ENCODE measurements around the gene PDE10A. TPM values are rescaled to one million over a fixed set of nuclear protein-coding genes. Genes with fewer than 3 reads are reported as not detected.

PDE10A gene
- total and polyA plus RNA-seq, 2 of the 4 experiments (the other 2 are of a cell fraction) = 3.4 to 12.4 TPM

DNA sequence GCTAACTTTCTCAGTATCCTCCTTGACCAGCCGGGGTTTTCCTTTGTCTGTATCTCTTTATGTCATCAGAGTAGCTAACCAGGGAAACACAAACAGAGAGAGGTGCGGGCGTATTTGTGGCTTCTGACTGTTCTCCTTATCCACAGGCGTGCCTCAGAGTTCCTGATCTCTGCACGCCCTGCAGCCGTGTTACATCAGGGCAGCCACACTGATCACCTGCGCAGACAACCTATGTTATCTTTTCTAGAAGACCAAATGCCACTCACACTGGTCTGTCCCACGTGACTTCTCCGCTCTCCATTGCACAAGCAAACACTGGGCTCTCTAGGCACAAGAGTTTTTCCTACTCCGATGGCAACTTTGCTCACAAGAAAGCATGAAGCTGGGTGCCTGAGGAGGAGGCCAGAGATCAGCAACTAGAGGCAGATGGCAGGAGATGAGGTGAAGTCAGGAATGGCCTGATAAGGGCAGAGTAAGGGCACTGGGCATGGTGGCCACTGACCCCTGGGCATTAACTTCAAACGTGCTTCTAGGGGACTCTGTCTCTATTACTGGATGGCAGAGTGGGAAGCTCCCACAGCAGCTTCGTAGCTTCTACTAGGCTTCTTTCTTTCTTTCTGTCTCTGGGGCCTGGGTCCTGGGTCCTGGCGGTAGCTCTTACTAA lies 4.5 kb downstream of the PDE10A start:
- no peak overlapping the region for H4K91ac ChIP-seq (ENCODE audit: insufficient read depth, low read depth, low read length)
- no peak overlapping the region for H2BK20ac ChIP-seq (ENCODE audit: low read depth, low read length)
- no peak for ATAC-seq (ENCODE audit: low read depth)
- 0 out of 2 replicates have a peak overlapping the region, but pooled peaks have one; percentile 43 for H2AK5ac ChIP-seq (ENCODE audit: low read depth, low read length)
- H3K9me3 ChIP-seq (ENCODE audit: control insufficient read depth, insufficient read depth, low read length) = no peaks in the 10 kb centered on the region
- dilution Hi-C loops (cut with HindIII; ENCODE audit: low sequenced_read_pairs, unreplicated experiment) = no loop called here
- H2AK9ac ChIP-seq (replicated peaks; ENCODE audit: low read depth, low read length, poor library complexity) = no peak overlapping the region
- no peak overlapping the region for H2AFZ ChIP-seq (replicated peaks; ENCODE audit: low read length, poor library complexity)
- intact Hi-C loops (cut with micrococcal nuclease) = no loop called here
- H3K4me1 ChIP-seq (ENCODE audit: control insufficient read depth, insufficient read depth, low read length) = peaks cover 5% of the 10 kb centered on the region
- POLR2A ChIA-PET (ENCODE audit: unreplicated experiment) = no interaction called here
- H3K14ac ChIP-seq (replicated peaks; ENCODE audit: low read depth, low read length) = no peak overlapping the region
- TF ChIP-seq MAFK (IDR thresholded peaks at IDR 0.05; ENCODE audit: low read depth, low read length) (no peak), ELK1 (IDR thresholded peaks at IDR 0.05; ENCODE audit: borderline replicate concordance, low read depth, low read length) (no peak), RCOR1 (IDR thresholded peaks at IDR 0.05; ENCODE audit: insufficient replicate concordance, low read length) (no peak), CHD1 (IDR thresholded peaks at IDR 0.05; ENCODE audit: low read depth, low read length) (no peak), MAZ (IDR thresholded peaks at IDR 0.05; ENCODE audit: borderline replicate concordance, low read depth, low read length) (no peak), RAD21 (IDR thresholded peaks at IDR 0.05; ENCODE audit: low read length) (no peak), MXI1 (IDR thresholded peaks at IDR 0.05; ENCODE audit: borderline replicate concordance, low read depth, low read length) (no peak), CEBPB (IDR thresholded peaks at IDR 0.05; ENCODE audit: low read depth, low read length) (no peak), POLR2A (IDR thresholded peaks at IDR 0.05; ENCODE audit: low read depth, low read length) (no peak), RFX5 (IDR thresholded peaks at IDR 0.05; ENCODE audit: low read depth, low read length) (no peak), BHLHE40 (IDR thresholded peaks at IDR 0.05; ENCODE audit: low read depth, low read length) (no peak), NFE2L2 (IDR thresholded peaks at IDR 0.05; ENCODE audit: low read depth, low read length) (no peak)
- no peak overlapping the region for H2BK15ac ChIP-seq (ENCODE audit: low read depth, low read length)
- no peak for DNase-seq
- H2BK5ac ChIP-seq (ENCODE audit: low read depth, low read length, poor library complexity, severe bottlenecking) = no peak overlapping the region
- CTCF ChIA-PET = interaction anchor here (1.1 kb wide), 2 partner anchors 20 to 23 kb away, joined by 3 to 4 read pairs; no protein-coding TSS in a partner anchor
- H4K8ac ChIP-seq (ENCODE audit: low read depth in 2 of 2, low read length in 2 of 2) = no peak overlapping the region
- no peak overlapping the region for H4K5ac ChIP-seq (ENCODE audit: low read depth, low read length)
- H3K27me3 ChIP-seq (ENCODE audit: control insufficient read depth, insufficient read depth, low read length) = no peaks in the 10 kb centered on the region
- H3K27ac ChIP-seq (ENCODE audit: insufficient read depth, low read length) = no peak overlapping the region
- H3K36me3 ChIP-seq (ENCODE audit: control insufficient read depth, insufficient read depth, low read length) = peaks cover 2% of the 10 kb centered on the region; the same call in 1 of the 2 replicates
- H3K9me1 ChIP-seq (ENCODE audit: insufficient read depth, low read length) = peaks cover 7% of the 10 kb centered on the region; the same call in 1 of the 2 replicates
- peaks cover 15 to 54% of the 10 kb centered on the region in 2 experiments; a peak in 3 of 4 replicates for H3K79me1 ChIP-seq (ENCODE audit: low read depth in 1 of 2, low read length in 2 of 2)
- peak overlapping the region; percentile 11 for H3K23ac ChIP-seq (ENCODE audit: low read depth, low read length)
- no peak overlapping the region for H3K56ac ChIP-seq (ENCODE audit: extremely low read depth, insufficient read depth, low read length)
- peaks cover 21% of the 10 kb centered on the region for H4K20me1 ChIP-seq (ENCODE audit: insufficient read depth, low read length)
- no peak overlapping the region for H3K4me3 ChIP-seq (ENCODE audit: insufficient read depth, low read depth, low read length)
- no peak overlapping the region for H3K9ac ChIP-seq (ENCODE audit: low read depth, low read length)
- H3K18ac ChIP-seq (ENCODE audit: low read depth, low read length) = no peak overlapping the region
- no peak overlapping the region for H2BK120ac ChIP-seq (ENCODE audit: low read depth, low read length)
- 100% methylated on average over 3 of the region's 13 CpGs; no CpG with 5 or more reads in 1 of the 2 experiments for WGBS, 2 experiments (ENCODE audit: extremely low coverage in 2 of 2, insufficient read length in 1 of 2)
- H3K4me2 ChIP-seq (ENCODE audit: low read depth, low read length) = no peak overlapping the region
- BruUV-seq (replicated peaks) = no TSS peak
- H3K4ac ChIP-seq (ENCODE audit: low read depth, low read length) = no peak overlapping the region
- in situ Hi-C loops (cut with MboI; ENCODE audit: low sequenced_read_pairs) = no loop called here
